NCI-H1694 treated with DMSO at 0.1 percent for 48 hours (cell line): ENCODE measurements around the gene HAGH.

Experiments used
- DNase-seq: peaks from one replicate; lab custom pipeline; 2025; lab: John Stamatoyannopoulos, UW

HAGH gene

DNA sequence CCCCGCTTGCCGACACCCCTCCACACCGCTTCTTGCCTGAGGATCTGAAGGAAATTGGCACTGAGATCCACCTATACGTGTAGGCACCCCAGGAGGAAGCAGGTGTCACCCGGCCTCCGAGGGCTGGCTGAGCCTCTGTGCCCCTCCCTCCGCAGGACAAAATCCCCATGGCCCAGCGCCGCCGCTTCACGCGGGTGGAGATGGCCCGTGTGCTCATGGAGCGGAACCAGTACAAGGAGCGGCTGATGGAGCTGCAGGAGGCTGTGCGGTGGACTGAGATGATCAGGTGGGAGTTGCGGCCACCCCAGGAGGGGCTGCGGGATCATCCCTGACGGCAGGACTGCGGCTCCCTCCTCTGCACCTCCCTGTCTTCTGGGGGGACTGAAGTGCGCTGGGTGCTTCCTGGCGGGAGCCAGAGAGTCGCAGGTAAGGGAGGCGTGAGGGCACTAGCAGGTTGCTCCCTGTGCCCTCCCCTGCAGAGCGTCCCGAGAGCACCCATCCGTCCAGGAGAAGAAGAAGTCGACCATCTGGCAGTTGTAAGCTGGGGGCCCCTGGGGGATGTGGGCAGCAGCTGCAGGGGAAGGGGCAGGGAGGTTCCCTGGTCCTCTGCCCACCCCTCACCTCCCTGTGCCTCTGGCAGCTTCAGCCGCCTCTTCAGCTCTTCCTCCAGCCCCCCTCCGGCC lies 64.3 kb downstream of the HAGH start:
- no peak for DNase-seq

DNA sequence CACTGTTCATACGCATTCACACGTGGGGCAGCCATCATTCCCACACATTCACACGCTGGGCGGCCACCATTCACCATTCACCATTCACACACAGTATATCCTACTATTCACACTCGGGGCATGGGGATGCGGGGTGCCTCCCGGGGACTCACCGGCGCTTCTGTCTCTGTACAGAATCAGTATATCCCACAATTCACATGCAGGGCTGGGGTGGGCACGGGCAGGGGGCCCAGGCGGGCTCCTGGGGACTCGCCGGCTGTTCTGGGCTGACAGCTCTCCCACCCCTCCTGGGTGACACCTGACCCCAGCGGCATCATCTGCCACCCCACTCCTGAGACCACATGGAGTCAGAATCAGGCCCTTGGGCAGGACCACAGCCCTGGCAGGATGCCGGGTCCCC lies 64.9 kb downstream of the HAGH start:
- DNase-seq, result no peak

DNA sequence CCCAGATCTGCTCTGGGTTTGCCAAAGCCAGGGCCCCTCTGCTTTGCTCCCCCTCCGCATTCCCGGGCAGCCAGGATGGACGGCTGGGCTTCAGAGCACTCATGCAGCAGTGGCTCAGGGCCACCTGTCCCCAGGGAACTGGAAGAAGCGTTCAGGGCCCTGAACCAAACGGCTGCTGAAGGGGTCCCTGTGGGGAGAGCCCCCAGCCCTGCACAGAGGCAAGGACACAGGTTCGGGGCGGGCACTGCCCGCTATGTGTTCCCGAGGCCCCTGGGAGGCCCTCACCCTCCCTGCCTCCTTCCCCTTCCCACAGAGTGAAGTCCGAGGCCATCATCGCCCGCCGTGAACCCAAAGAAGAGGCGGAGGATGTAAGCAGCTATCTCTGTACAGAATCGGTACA lies 65.7 kb downstream of the HAGH start:
- no peak for DNase-seq

DNA sequence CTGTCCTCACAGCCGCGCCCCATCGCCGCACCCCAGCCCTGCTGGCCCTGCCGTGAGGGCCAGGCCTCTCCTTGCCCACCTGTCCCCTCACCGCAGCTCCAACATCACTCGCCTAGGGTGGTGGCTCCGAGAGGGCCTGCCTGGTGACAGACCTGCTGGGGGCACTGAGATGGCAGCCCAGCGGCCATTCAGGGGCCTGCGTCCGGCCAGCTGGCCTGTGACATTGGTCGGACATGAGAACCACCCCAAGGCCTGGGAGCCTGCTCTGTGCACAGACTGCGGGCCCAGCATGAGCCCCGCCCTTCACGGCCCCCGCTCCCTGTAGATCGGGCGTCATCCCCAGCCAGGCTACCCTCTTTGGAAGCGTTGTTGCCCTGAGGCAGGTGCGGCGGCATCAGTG lies 67.1 kb downstream of the HAGH start:
- no peak for DNase-seq

DNA sequence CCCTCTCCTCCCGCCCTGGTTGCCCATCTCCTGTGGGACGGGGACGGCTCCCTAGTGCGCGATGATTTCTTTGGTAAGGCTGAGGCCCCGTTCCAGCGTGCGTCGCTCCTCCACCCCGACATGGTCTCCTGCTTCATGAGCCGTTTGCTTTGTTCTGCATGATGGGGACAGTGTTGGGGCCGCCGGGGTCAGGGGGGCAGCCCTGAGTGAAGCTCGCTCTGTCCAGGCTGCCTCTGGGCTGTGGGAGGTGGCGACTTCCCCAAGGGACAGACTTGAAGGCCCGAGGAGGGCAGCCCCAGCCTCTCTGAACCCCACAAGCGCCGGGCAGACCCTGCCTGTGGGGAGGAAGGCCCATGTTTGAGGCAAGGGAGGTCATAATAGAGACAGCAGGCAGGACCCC lies 67.7 kb downstream of the HAGH start:
- no peak for DNase-seq

DNA sequence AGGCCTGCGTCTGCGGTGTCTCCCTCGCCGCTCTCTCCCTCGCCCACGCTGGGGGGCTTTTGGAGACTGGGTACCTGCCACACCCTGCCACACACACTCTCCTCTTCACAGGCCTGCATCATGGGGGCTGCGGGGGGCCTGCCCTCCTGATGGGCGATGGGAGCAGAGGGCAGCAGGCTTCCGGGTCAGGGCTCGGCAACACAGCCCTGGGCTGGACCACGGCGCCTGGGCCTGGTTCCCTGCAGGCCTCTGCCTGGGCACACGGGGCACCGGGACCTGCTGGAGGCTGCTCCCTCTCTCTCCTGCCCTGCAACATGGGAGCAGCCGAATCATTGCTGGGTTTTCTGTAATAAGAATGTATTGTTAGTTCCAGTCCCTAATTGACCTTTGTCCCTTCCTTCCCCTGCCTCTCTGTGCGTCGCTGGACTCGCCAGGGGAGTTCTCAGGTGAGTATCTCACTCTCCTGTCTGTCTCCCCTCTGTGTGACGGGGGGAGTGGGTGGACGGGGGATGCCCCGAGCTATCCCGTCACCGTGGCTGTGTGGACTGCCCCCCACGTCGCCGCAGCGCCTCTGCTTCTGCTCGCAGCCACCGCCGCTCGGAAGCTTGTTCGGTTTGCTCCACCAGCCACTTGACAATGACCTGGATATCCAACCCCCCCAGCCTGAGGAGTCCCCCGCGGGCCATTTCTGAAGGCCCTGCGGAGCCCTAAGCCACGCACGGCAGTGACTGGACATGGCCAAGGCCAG lies 68.7 kb downstream of the HAGH start:
- no peak for DNase-seq
